Suprapubic skin (tissue), 4 donors: ENCODE measurements around the gene PNCK. TPM values are rescaled to one million over a fixed set of nuclear protein-coding genes. Genes with fewer than 3 reads are reported as not detected.
"Not testable (repeated sequence)": the region's sequence is repeated elsewhere in the genome, so short reads cannot be mapped to it uniquely, and the experiment has no call there.

Experiments used
- DNase-seq, 2 donors: peaks; one replicate each; pipeline ENCODE4 v3.0.0-alpha.2; 2019; ENCODE audit warnings: low spot score in 2 of 2
- H3K27ac ChIP-seq: fragments of 200-600 bp; sonication (generic); one replicate; pipeline ENCODE4 v1.5.1; 2019
- H3K27me3 ChIP-seq: fragments of 200-600 bp; sonication (generic); one replicate; pipeline ENCODE4 v1.5.1; 2019
- H3K36me3 ChIP-seq: fragments of 200-600 bp; sonication (generic); one replicate; pipeline ENCODE4 v1.5.1; 2019
- H3K4me1 ChIP-seq: fragments of 200-600 bp; sonication (generic); one replicate; pipeline ENCODE4 v1.5.1; 2019
- H3K4me3 ChIP-seq: fragments of 200-600 bp; sonication (generic); one replicate; pipeline ENCODE4 v1.5.1; 2019; ENCODE audit warnings: mild to moderate bottlenecking
- H3K9me3 ChIP-seq: fragments of 200-600 bp; sonication (generic); one replicate; pipeline ENCODE4 v1.5.1; 2019
- CTCF ChIP-seq, 2 donors: fragments of 200-600 bp in 1 of 2; fragments of 450-650 bp in 1 of 2; sonication (generic) in 1 of 2; IDR thresholded peaks; one replicate each; pipeline ENCODE4 v1.5.1; 2016 to 2019; ENCODE audit warnings: antibody characterized with exemption in 2 of 2, mild to moderate bottlenecking in 1 of 2, moderate library complexity in 1 of 2
- EP300 ChIP-seq: sonication (generic); formaldehyde crosslinking; IDR thresholded peaks from one replicate; pipeline ENCODE4 v1.6.1; 2017; ENCODE audit warnings: antibody characterized with exemption
- POLR2A ChIP-seq, 2 donors: fragments of 450-650 bp; IDR thresholded peaks; one replicate each; pipeline ENCODE4 v1.6.1; 2017; ENCODE audit warnings: antibody characterized with exemption in 2 of 2, mild to moderate bottlenecking in 2 of 2, moderate library complexity in 2 of 2
- POLR2AphosphoS5 ChIP-seq, 3 donors: sonication (generic); formaldehyde crosslinking; IDR thresholded peaks; one replicate each; pipeline ENCODE4 v1.6.1; 2017; ENCODE audit warnings: antibody characterized with exemption in 3 of 3
- WGBS: methylation state at CpG from one replicate; pipeline ENCODE4 v1.1.5; 2018; 5-methylcytosine and 5-hydroxymethylcytosine counted together
- total RNA-seq, 4 donors: library from RNA; depleted of rRNA; stranded (reverse); fragments of >200 nt; gene quantifications; one replicate each; pipeline ENCODE4 v1.1.0, GENCODE V29; 2016

Gene PNCK
- total RNA-seq, 4 donors from 2014 or later: 1.2 to 1.8 (median 1.4) TPM

- WGBS: 54% methylated on average over 13 of the region's 15 CpGs
- Histone ChIP-seq H3K27ac (peak overlapping the region; percentile 60), H3K36me3 (peaks cover 12% of the 10 kb centered on the region)
Observed at GRCh38 chrX:153700376-153700945, 26.8 kb upstream of the PNCK start.

GRCh38 chrX:153699784-153700371 lies 26.3 kb upstream of the PNCK start:
- WGBS: no CpG with 5 or more reads among the region's 18 CpGs
- H3K4me3 ChIP-seq, H3K27me3 ChIP-seq, DNase-seq, H3K9me3 ChIP-seq: not testable (repeated sequence)
- Histone ChIP-seq H3K4me1 (peaks cover 35% of the 10 kb centered on the region), H3K27ac (peak overlapping the region; percentile 60), H3K36me3 (peaks cover 12% of the 10 kb centered on the region)

More at GRCh38 chrX:153700376-153700945, 26.8 kb upstream of the PNCK start:
- no peaks in the 10 kb centered on the region for H3K27me3 ChIP-seq
- H3K9me3 ChIP-seq: no peaks in the 10 kb centered on the region
- peaks cover 35% of the 10 kb centered on the region for H3K4me1 ChIP-seq
- no peak overlapping the region for H3K4me3 ChIP-seq
- TF ChIP-seq POLR2AphosphoS5 (IDR thresholded peaks at IDR 0.05) (no peak), CTCF (IDR thresholded peaks at IDR 0.05) (no peak), EP300 (no peak), POLR2A (IDR thresholded peaks at IDR 0.05) (no peak)
- no peak for DNase-seq

- H3K4me3 ChIP-seq, DNase-seq, H3K27ac ChIP-seq, H3K9me3 ChIP-seq, H3K27me3 ChIP-seq: not testable (repeated sequence)
- Histone ChIP-seq H3K4me1 (peaks cover 31% of the 10 kb centered on the region), H3K36me3 (peaks cover 14% of the 10 kb centered on the region)
- WGBS: 75% methylated on average over 9 of the region's 16 CpGs
Observed at GRCh38 chrX:153699210-153699783, 25.7 kb upstream of the PNCK start.

GRCh38 chrX:153697924-153698865 lies 24.6 kb upstream of the PNCK start:
- DNase-seq: no peak
- no peak overlapping the region for H3K4me3 ChIP-seq
- no peak overlapping the region for H3K27ac ChIP-seq
- TF ChIP-seq CTCF (IDR thresholded peaks at IDR 0.05): no peak
- TF ChIP-seq POLR2AphosphoS5 (IDR thresholded peaks at IDR 0.05): no peak
- no peak for TF ChIP-seq EP300
- TF ChIP-seq POLR2A (IDR thresholded peaks at IDR 0.05): no peak
- H3K4me1 ChIP-seq: peaks cover 25% of the 10 kb centered on the region
- WGBS: 84% methylated on average over 14 of the region's 16 CpGs
- no peaks in the 10 kb centered on the region for H3K9me3 ChIP-seq
- H3K36me3 ChIP-seq: peaks cover 14% of the 10 kb centered on the region
- no peaks in the 10 kb centered on the region for H3K27me3 ChIP-seq

GRCh38 chrX:153696986-153697722 lies 23.5 kb upstream of the PNCK start:
- not testable (repeated sequence) for DNase-seq, H3K4me3 ChIP-seq, H3K27ac ChIP-seq, H3K9me3 ChIP-seq, H3K27me3 ChIP-seq
- 70% methylated on average over 16 of the region's 16 CpGs for WGBS
- Histone ChIP-seq H3K36me3 (peaks cover 12% of the 10 kb centered on the region), H3K4me1 (peaks cover 24% of the 10 kb centered on the region)

GRCh38 chrX:153696538-153696937 lies 22.9 kb upstream of the PNCK start:
- not testable (repeated sequence) for H3K4me3 ChIP-seq
- 65% methylated on average over 5 of the region's 10 CpGs for WGBS
- H3K4me1 ChIP-seq: peaks cover 21% of the 10 kb centered on the region

More at GRCh38 chrX:153696538-153696937, 22.9 kb upstream of the PNCK start:
- H3K27me3 ChIP-seq, H3K36me3 ChIP-seq, DNase-seq, H3K9me3 ChIP-seq, H3K27ac ChIP-seq: not testable (repeated sequence)
